ENCODE measurements around the gene KRTAP19-2. TPM values are rescaled to one million over a fixed set of nuclear protein-coding genes. Genes with fewer than 3 reads are reported as not detected.

KRTAP19-2 gene
- total and polyA plus RNA-seq, 2 of the 13 experiments (the other 11 are each of a cell fraction or from before 2014, with no cell fraction given) = not detected

DNA sequence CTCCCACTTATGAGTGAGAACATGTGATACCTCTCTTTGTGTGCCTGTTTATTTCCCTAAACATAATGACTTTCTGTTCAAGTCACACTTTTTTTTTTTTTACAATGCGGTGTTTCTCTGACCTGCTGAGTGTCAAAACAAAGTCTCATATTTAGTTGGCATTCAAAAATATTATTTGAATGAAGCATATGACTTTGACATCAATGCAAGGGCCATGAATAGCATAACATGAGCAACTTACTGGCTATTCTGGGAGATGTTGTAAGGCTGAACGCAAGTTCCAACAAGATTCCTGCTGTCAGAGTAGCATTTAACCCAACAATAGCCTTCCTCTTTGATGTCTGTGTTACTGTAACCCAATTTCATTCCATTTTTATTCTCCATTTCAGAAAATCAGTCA is 5.1 kb downstream of the KRTAP19-2 start:
- no peak overlapping the region for H3K27ac ChIP-seq (ENCODE audit: extremely low read length, insufficient read depth, low read length)

More for the DNA sequence above, 5.1 kb downstream of the KRTAP19-2 start:
- intact Hi-C loops (cut with micrococcal nuclease; ENCODE audit: unreplicated experiment) = no loop called here
- TF ChIP-seq, protein P1, sequence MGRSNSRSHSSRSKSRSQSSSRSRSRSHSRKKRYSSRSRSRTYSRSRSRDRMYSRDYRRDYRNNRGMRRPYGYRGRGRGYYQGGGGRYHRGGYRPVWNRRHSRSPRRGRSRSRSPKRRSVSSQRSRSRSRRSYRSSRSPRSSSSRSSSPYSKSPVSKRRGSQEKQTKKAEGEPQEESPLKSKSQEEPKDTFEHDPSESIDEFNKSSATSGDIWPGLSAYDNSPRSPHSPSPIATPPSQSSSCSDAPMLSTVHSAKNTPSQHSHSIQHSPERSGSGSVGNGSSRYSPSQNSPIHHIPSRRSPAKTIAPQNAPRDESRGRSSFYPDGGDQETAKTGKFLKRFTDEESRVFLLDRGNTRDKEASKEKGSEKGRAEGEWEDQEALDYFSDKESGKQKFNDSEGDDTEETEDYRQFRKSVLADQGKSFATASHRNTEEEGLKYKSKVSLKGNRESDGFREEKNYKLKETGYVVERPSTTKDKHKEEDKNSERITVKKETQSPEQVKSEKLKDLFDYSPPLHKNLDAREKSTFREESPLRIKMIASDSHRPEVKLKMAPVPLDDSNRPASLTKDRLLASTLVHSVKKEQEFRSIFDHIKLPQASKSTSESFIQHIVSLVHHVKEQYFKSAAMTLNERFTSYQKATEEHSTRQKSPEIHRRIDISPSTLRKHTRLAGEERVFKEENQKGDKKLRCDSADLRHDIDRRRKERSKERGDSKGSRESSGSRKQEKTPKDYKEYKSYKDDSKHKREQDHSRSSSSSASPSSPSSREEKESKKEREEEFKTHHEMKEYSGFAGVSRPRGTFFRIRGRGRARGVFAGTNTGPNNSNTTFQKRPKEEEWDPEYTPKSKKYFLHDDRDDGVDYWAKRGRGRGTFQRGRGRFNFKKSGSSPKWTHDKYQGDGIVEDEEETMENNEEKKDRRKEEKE (IDR thresholded peaks at IDR 0.05) = no peak
- no peak for TF ChIP-seq ZNF263 (CRISPR knock-in tag; IDR thresholded peaks at IDR 0.05)
- TF ChIP-seq ADNP (CRISPR knock-in tag; IDR thresholded peaks at IDR 0.05) = no peak
- TF ChIP-seq ETV5 (CRISPR knock-in tag; IDR thresholded peaks at IDR 0.05; ENCODE audit: borderline replicate concordance) = no peak
- TF ChIP-seq SP140L (CRISPR knock-in tag; IDR thresholded peaks at IDR 0.05; ENCODE audit: borderline replicate concordance) = no peak
- no peak for TF ChIP-seq SOX13 (IDR thresholded peaks at IDR 0.05)
- no peak for TF ChIP-seq SOX13 (CRISPR knock-in tag; conservative IDR thresholded peaks at IDR 0.05 in 1 of 2, IDR thresholded peaks at IDR 0.05 in 1 of 2)
- no peak for TF ChIP-seq PCBP1 (IDR thresholded peaks at IDR 0.05; ENCODE audit: borderline replicate concordance, low read depth, low read length)
- TF ChIP-seq ZNF781 (CRISPR knock-in tag; IDR thresholded peaks at IDR 0.05; ENCODE audit: borderline replicate concordance, not compliant biosample characterization) = no peak
- TF ChIP-seq ZNF17 (CRISPR knock-in tag; IDR thresholded peaks at IDR 0.05) = no peak
- TF ChIP-seq SIN3B (IDR thresholded peaks at IDR 0.05; ENCODE audit: low read length) = no peak
- no peak for TF ChIP-seq ZFP90 (CRISPR knock-in tag; IDR thresholded peaks at IDR 0.05; ENCODE audit: borderline replicate concordance)
- TF ChIP-seq CEBPZ (IDR thresholded peaks at IDR 0.05; ENCODE audit: low read length) = no peak
- Histone ChIP-seq H3K27me3 (ENCODE audit: control insufficient read depth in 1 of 2, insufficient read depth in 2 of 2, low read length in 2 of 2) (no peaks in the 10 kb centered on the region), H2AFZ (ENCODE audit: low read length) (no peak overlapping the region), H3K79me2 (ENCODE audit: insufficient read depth, low read length) (no peaks in the 10 kb centered on the region), H3K4me2 (ENCODE audit: low read depth, low read length) (no peak overlapping the region), H4K20me1 (ENCODE audit: insufficient read depth, low read length) (no peaks in the 10 kb centered on the region), H3K36me3 (replicated peaks in 1 of 2; ENCODE audit: control insufficient read depth in 1 of 2, insufficient read depth in 2 of 2, low read length in 2 of 2) (no peaks in the 10 kb centered on the region), H3K9ac (ENCODE audit: insufficient read depth, low read depth, low read length) (no peak overlapping the region), H3K4me1 (ENCODE audit: insufficient read depth, low read length) (no peaks in the 10 kb centered on the region), H3K9me3 (ENCODE audit: low read length) (peaks cover 87% of the 10 kb centered on the region), H3K4me3 (replicated peaks in 1 of 3; ENCODE audit: insufficient read depth in 1 of 3, low read depth in 2 of 3, low read length in 3 of 3) (no peak overlapping the region)
- ATAC-seq (no peak), FAIRE-seq (no peak), DNase-seq (ENCODE audit: low spot score) (no peak)
- WGBS (ENCODE audit: low lambda C conversion rate) = 5% methylated on average over 2 of the region's 2 CpGs
- ChIA-PET POLR2A (no interaction called here), CTCF (ENCODE audit: low intra/inter-chr PET ratio, low total read pairs) (no interaction called here)
- no TSS peak for BruUV-seq (replicated peaks)
- in situ Hi-C loops (cut with HindIII; ENCODE audit: extremely low pct_ligation_motif_present, low pct_unique_long_range_greater_than_20kb) = no loop called here

Data from HepG2 (cell line).